Measurements from ENCODE around the gene CCDC83.

CCDC83 gene

DNA sequence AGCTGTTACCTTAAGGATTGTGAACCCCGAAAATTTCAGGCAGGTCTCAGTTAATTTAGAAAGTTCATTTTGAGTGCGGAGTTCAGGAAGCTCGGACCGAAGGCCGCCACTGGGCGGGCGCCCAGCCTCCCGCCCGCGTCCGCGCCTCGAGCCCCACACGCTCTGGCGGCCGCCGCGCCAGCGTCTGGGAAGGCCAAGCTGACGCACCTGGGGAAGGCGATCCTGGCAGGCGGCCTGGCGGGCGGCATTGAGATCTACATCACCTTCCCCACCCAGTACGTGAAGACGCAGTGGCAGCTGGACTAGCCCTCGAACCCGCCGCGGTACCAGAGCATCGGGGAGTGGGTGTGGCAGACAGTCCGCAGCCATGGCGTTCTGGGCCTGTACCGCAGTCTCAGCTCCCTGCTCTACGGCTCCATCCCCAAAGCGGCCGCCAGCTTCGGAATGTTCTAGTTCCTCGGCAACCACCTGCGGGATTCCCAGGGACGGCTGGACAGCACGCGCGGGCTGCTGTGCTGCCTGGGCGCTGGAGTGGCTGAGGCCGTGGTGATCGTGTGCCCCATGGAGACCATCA is 79.5 kb downstream of the CCDC83 start:
- H2BK120ac ChIP-seq (ENCODE audit: low read depth, low read length) = no peak overlapping the region
- H3K4me2 ChIP-seq (ENCODE audit: insufficient read depth, low read length, poor library complexity, severe bottlenecking) = no peak overlapping the region
- peak overlapping the region; percentile 97 for H4K8ac ChIP-seq (ENCODE audit: low read depth, low read length)
- H3K27me3 ChIP-seq (ENCODE audit: control insufficient read depth in 3 of 3, insufficient read depth in 3 of 3, low read depth in 1 of 3, low read length in 3 of 3) = no peaks in the 10 kb centered on the region
- H3K4me3 ChIP-seq (ENCODE audit: low read length in 2 of 2) = no peak overlapping the region
- no peak overlapping the region for H2BK5ac ChIP-seq (ENCODE audit: low read length)
- no peak overlapping the region for H2AFZ ChIP-seq (ENCODE audit: low read length)
- no peak for DNase-seq (ENCODE audit: low spot score)
- no peaks in the 10 kb centered on the region for H3K4me1 ChIP-seq (ENCODE audit: control insufficient read depth in 2 of 2, insufficient read depth in 1 of 2, low read depth in 1 of 2, low read length in 2 of 2)
- H3K9ac ChIP-seq (ENCODE audit: low read depth, low read length, poor library complexity) = peak overlapping the region; percentile 32
- peak overlapping the region; percentile 80 for H2BK12ac ChIP-seq (ENCODE audit: low read length)
- WGBS, 2 donors (ENCODE audit: extremely low coverage in 2 of 2, insufficient read length in 2 of 2, insufficient replicate concordance in 1 of 2) = no CpG with 5 or more reads among the region's 47 CpGs
- peak overlapping the region; percentile 75 for H3K23ac ChIP-seq (ENCODE audit: low read depth, low read length, poor library complexity)
- peaks cover 4 to 8% of the 10 kb centered on the region in 2 donors for H3K9me3 ChIP-seq (replicated peaks in 1 of 2; ENCODE audit: control insufficient read depth in 2 of 2, insufficient read depth in 1 of 2, low read depth in 1 of 2, low read length in 2 of 2)
- H2BK15ac ChIP-seq (ENCODE audit: low read length) = no peak overlapping the region
- no peak overlapping the region for H3K27ac ChIP-seq (replicated peaks; ENCODE audit: low read length)
- H3K79me1 ChIP-seq (ENCODE audit: low read depth, low read length) = no peaks in the 10 kb centered on the region
- H3K4ac ChIP-seq (ENCODE audit: low read length) = no peak overlapping the region
- no peaks in the 10 kb centered on the region for H3K36me3 ChIP-seq (replicated peaks in 1 of 2; ENCODE audit: control insufficient read depth in 2 of 2, insufficient read depth in 2 of 2, low read length in 2 of 2)
- H2AK5ac ChIP-seq (ENCODE audit: low read depth, low read length) = peak overlapping the region; percentile 32
- H4K91ac ChIP-seq (ENCODE audit: low read depth, low read length, poor library complexity) = no peak overlapping the region
- H3K14ac ChIP-seq (ENCODE audit: low read length) = no peak overlapping the region
- no peak overlapping the region for H3K18ac ChIP-seq (ENCODE audit: low read length)

DNA sequence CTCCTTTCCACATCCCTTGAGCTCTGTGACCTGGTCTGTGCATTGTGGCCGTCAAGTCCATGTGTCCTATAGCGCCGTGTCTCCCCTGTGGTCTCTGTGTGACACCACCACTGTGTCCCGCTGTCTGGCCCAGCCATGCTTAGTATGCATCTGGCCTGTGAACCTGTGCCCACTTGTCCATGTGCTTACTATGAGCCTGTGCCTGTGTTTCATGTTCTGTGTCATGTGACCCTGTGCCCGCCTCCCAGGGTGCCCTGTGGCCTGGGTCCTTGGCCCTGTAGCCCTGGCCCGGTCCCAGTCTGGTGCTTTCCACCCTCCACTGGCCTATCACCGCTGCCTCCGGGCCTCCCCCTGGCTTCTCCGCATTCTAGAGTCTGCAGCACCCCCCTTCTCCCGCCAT is 80.6 kb downstream of the CCDC83 start:
- peak overlapping the region; percentile 62 for H3K23ac ChIP-seq (ENCODE audit: low read depth, low read length, poor library complexity)
- no peaks in the 10 kb centered on the region for H3K36me3 ChIP-seq (replicated peaks in 1 of 2; ENCODE audit: control insufficient read depth in 2 of 2, insufficient read depth in 2 of 2, low read length in 2 of 2)
- H3K27ac ChIP-seq (replicated peaks; ENCODE audit: low read length) = no peak overlapping the region
- H3K18ac ChIP-seq (ENCODE audit: low read length) = peak overlapping the region; percentile 11
- H3K27me3 ChIP-seq (ENCODE audit: control insufficient read depth in 3 of 3, insufficient read depth in 3 of 3, low read depth in 1 of 3, low read length in 3 of 3) = no peaks in the 10 kb centered on the region
- no peak for DNase-seq (ENCODE audit: low spot score)
- no CpG with 5 or more reads among the region's 10 CpGs for WGBS, 2 donors (ENCODE audit: extremely low coverage in 2 of 2, insufficient read length in 2 of 2, insufficient replicate concordance in 1 of 2)
- H3K9ac ChIP-seq (ENCODE audit: low read depth, low read length, poor library complexity) = no peak overlapping the region
- H3K79me1 ChIP-seq (ENCODE audit: low read depth, low read length) = no peaks in the 10 kb centered on the region
- no peak overlapping the region for H2BK5ac ChIP-seq (ENCODE audit: low read length)
- peaks cover 4 to 8% of the 10 kb centered on the region in 2 donors for H3K9me3 ChIP-seq (replicated peaks in 1 of 2; ENCODE audit: control insufficient read depth in 2 of 2, insufficient read depth in 1 of 2, low read depth in 1 of 2, low read length in 2 of 2)
- H3K4me1 ChIP-seq (ENCODE audit: control insufficient read depth in 2 of 2, insufficient read depth in 1 of 2, low read depth in 1 of 2, low read length in 2 of 2) = no peaks in the 10 kb centered on the region
- peak overlapping the region in 1 of 2 donors; percentile 48 for H3K4me3 ChIP-seq (ENCODE audit: low read length in 2 of 2)
- no peak overlapping the region for H4K91ac ChIP-seq (ENCODE audit: low read depth, low read length, poor library complexity)
- no peak overlapping the region for H3K14ac ChIP-seq (ENCODE audit: low read length)
- H4K8ac ChIP-seq (ENCODE audit: low read depth, low read length) = no peak overlapping the region
- no peak overlapping the region for H3K4me2 ChIP-seq (ENCODE audit: insufficient read depth, low read length, poor library complexity, severe bottlenecking)
- H2BK12ac ChIP-seq (ENCODE audit: low read length) = no peak overlapping the region
- no peak overlapping the region for H2BK120ac ChIP-seq (ENCODE audit: low read depth, low read length)
- H2BK15ac ChIP-seq (ENCODE audit: low read length) = no peak overlapping the region
- no peak overlapping the region for H3K4ac ChIP-seq (ENCODE audit: low read length)
- peak overlapping the region; percentile 4 for H2AK5ac ChIP-seq (ENCODE audit: low read depth, low read length)
- H2AFZ ChIP-seq (ENCODE audit: low read length) = no peak overlapping the region

DNA sequence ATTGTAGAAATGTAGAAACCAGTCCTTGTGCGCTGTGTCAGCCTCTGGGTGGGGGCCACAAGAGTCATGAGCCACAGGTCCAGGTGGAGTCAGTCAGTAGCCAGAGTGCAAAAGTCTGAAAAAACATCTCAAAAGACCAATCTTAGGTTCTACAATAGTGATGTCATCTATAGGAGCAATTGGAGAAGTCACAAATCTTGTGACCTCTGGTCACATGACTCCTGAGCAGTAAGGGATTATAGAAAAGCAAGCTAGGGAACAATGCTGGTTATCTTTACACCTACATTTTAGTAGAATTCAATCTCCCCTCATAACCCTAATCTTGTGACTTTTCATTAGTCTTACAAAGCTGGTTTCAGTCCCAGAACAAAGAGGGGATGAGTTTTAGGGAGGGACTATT is 82.7 kb downstream of the CCDC83 start:
- Histone ChIP-seq H3K27me3 (ENCODE audit: control insufficient read depth in 3 of 3, insufficient read depth in 3 of 3, low read depth in 1 of 3, low read length in 3 of 3) (no peaks in the 10 kb centered on the region), H2BK5ac (ENCODE audit: low read length) (no peak overlapping the region), H3K4me2 (ENCODE audit: insufficient read depth, low read length, poor library complexity, severe bottlenecking) (no peak overlapping the region), H4K8ac (ENCODE audit: low read depth, low read length) (no peak overlapping the region), H3K9me3 (replicated peaks in 1 of 2; ENCODE audit: control insufficient read depth in 2 of 2, insufficient read depth in 1 of 2, low read depth in 1 of 2, low read length in 2 of 2) (peaks cover 0 to 8% of the 10 kb centered on the region in 2 donors), H3K79me1 (ENCODE audit: low read depth, low read length) (no peaks in the 10 kb centered on the region), H3K9ac (ENCODE audit: low read depth, low read length, poor library complexity) (no peak overlapping the region), H3K4ac (ENCODE audit: low read length) (no peak overlapping the region), H3K4me3 (ENCODE audit: low read length in 2 of 2) (no peak overlapping the region), H2AFZ (ENCODE audit: low read length) (no peak overlapping the region), H3K14ac (ENCODE audit: low read length) (no peak overlapping the region), H2BK15ac (ENCODE audit: low read length) (no peak overlapping the region), H2AK5ac (ENCODE audit: low read depth, low read length) (no peak overlapping the region), H2BK120ac (ENCODE audit: low read depth, low read length) (no peak overlapping the region), H3K23ac (ENCODE audit: low read depth, low read length, poor library complexity) (no peak overlapping the region), H3K18ac (ENCODE audit: low read length) (no peak overlapping the region), H2BK12ac (ENCODE audit: low read length) (no peak overlapping the region), H4K91ac (ENCODE audit: low read depth, low read length, poor library complexity) (no peak overlapping the region), H3K36me3 (replicated peaks in 1 of 2; ENCODE audit: control insufficient read depth in 2 of 2, insufficient read depth in 2 of 2, low read length in 2 of 2) (no peaks in the 10 kb centered on the region), H3K27ac (replicated peaks; ENCODE audit: low read length) (no peak overlapping the region), H3K4me1 (ENCODE audit: control insufficient read depth in 2 of 2, insufficient read depth in 1 of 2, low read depth in 1 of 2, low read length in 2 of 2) (no peaks in the 10 kb centered on the region)
- WGBS, 2 donors (ENCODE audit: extremely low coverage in 2 of 2, insufficient read length in 2 of 2, insufficient replicate concordance in 1 of 2) = no CpG with 5 or more reads among the region's 1 CpG
- no peak for DNase-seq (ENCODE audit: low spot score)

DNA sequence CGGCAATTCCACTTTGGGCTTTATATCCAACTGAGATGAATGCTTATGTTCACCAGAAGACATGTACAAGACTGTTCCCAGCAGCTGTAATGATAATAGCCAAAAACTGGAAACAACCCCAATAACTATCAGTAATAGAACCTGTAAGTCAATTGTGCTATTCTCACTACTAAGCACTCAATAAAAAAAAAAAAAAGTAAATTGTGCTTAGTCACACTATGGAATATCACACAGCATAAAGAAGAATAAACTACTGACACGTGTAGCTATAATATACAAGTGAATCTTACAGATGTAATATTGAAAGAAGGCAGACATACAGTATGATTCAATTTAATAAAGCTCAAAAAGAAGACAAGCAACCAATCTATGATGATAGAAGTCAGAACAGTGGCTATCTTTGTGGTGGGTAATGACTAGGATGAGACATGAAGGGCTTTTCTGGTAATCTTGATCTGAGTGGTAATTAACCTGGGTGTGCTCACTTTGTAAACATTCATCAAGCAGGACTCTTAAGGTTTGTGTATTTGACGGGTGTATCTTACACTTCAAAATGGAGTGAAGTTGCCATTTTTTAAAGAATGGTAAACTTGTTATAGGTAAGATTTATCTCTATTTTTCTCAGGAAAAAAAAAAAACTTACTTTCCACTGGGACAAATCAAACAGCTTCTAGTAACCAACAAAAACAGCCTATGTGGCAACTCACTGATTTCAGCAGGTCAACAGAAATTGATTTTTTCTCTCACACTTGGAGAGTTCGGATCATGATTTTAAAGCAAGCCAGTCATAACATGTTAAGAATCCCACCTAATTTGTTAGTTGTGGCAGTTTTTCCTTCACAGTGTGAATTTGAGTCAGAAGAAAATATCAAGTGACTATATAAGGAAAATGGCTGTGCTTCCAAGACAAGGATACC is 84.2 kb downstream of the CCDC83 start:
- H2BK5ac ChIP-seq (ENCODE audit: low read length) = no peak overlapping the region
- H3K4me3 ChIP-seq (ENCODE audit: low read length in 2 of 2) = no peak overlapping the region
- no peak overlapping the region for H2BK15ac ChIP-seq (ENCODE audit: low read length)
- no peak overlapping the region for H3K9ac ChIP-seq (ENCODE audit: low read depth, low read length, poor library complexity)
- H4K8ac ChIP-seq (ENCODE audit: low read depth, low read length) = no peak overlapping the region
- H2BK12ac ChIP-seq (ENCODE audit: low read length) = no peak overlapping the region
- no peak overlapping the region for H2BK120ac ChIP-seq (ENCODE audit: low read depth, low read length)
- H3K27me3 ChIP-seq (ENCODE audit: control insufficient read depth in 3 of 3, insufficient read depth in 3 of 3, low read depth in 1 of 3, low read length in 3 of 3) = no peaks in the 10 kb centered on the region
- peaks cover 0 to 8% of the 10 kb centered on the region in 2 donors for H3K9me3 ChIP-seq (replicated peaks in 1 of 2; ENCODE audit: control insufficient read depth in 2 of 2, insufficient read depth in 1 of 2, low read depth in 1 of 2, low read length in 2 of 2)
- no peak overlapping the region for H2AFZ ChIP-seq (ENCODE audit: low read length)
- H3K4me2 ChIP-seq (ENCODE audit: insufficient read depth, low read length, poor library complexity, severe bottlenecking) = no peak overlapping the region
- H3K27ac ChIP-seq (replicated peaks; ENCODE audit: low read length) = no peak overlapping the region
- no peak overlapping the region for H3K4ac ChIP-seq (ENCODE audit: low read length)
- DNase-seq (ENCODE audit: low spot score) = no peak
- no peaks in the 10 kb centered on the region for H3K36me3 ChIP-seq (replicated peaks in 1 of 2; ENCODE audit: control insufficient read depth in 2 of 2, insufficient read depth in 2 of 2, low read length in 2 of 2)
- H3K14ac ChIP-seq (ENCODE audit: low read length) = no peak overlapping the region
- no peaks in the 10 kb centered on the region for H3K4me1 ChIP-seq (ENCODE audit: control insufficient read depth in 2 of 2, insufficient read depth in 1 of 2, low read depth in 1 of 2, low read length in 2 of 2)
- H2AK5ac ChIP-seq (ENCODE audit: low read depth, low read length) = no peak overlapping the region
- no peak overlapping the region for H4K91ac ChIP-seq (ENCODE audit: low read depth, low read length, poor library complexity)
- WGBS, 2 donors (ENCODE audit: extremely low coverage in 2 of 2, insufficient read length in 2 of 2, insufficient replicate concordance in 1 of 2) = no CpG with 5 or more reads among the region's 4 CpGs
- H3K18ac ChIP-seq (ENCODE audit: low read length) = no peak overlapping the region
- H3K79me1 ChIP-seq (ENCODE audit: low read depth, low read length) = no peaks in the 10 kb centered on the region
- no peak overlapping the region for H3K23ac ChIP-seq (ENCODE audit: low read depth, low read length, poor library complexity)

Measured in neuronal stem cell (in vitro differentiated cells).